CD4-positive, alpha-beta T cell treated with Interleukin-17A for 4 hours (primary cell): ENCODE data around the gene LIMK2.
"Not testable (repeated sequence)": the region's sequence is repeated elsewhere in the genome, so short reads cannot be mapped to it uniquely, and the experiment has no call there.

Source experiments
- DNase-seq: peaks from one replicate; pipeline ENCODE4 v3.0.0-alpha.2; 2020; ENCODE audit warnings: mixed read lengths

Gene LIMK2

DNA sequence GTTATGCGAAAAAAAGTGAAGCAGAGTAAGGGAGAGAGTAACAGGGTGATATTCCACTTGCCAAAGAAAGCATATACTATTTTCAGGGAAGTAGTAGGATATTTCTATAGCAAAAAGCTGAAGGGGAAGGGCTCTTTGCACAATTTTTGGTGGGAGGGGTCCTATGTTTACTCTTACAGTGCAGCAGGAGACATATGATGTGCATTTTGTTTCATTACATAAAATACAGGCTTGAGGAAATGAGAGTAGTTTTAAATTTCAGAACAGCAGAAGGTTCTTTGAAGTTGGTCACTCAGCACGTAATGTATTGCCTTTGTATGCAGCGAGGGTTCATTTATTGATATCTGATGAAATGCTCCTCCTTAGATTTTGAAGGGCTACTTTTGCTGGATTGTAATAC, 83.3 kb downstream of the LIMK2 start:
- no peak for DNase-seq

DNA sequence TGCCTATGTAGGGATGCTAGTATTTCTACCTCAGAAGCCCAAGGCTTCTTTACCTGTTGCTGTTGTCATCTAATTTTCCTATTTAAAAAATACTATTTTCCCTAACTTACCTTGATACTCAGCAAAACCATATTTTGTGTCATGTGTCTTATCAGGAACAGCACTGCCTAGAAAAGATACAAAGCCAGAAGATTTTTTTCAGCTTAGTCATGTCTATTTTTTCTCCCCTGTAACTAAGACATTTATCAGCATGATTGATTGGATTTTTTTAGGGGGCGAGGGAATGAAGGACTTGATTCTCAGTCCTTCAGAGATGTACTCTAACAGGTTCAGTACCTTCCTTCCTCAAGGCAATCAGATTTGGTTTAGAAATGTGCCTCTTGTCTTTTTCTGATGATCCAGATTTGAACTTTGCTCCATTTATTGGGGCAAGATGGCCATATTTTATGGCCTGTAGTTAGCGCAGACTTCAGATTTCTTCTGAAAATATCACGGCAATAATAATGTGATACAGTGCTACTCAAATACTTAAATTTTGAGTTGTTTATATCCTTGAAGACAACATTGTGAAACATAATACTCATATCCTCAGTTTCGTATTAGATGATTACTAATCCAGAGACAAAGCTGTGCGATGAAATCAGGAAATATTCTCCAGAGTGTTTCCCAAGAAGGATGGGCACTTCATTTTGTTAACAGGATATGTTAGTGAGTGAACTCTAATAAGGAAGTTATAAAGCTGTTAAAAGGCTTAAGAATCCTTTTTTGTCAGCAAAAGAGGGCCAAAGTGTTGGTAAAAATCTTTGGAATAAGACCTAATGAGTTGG, 83.9 kb downstream of the LIMK2 start:
- DNase-seq: no peak

DNA sequence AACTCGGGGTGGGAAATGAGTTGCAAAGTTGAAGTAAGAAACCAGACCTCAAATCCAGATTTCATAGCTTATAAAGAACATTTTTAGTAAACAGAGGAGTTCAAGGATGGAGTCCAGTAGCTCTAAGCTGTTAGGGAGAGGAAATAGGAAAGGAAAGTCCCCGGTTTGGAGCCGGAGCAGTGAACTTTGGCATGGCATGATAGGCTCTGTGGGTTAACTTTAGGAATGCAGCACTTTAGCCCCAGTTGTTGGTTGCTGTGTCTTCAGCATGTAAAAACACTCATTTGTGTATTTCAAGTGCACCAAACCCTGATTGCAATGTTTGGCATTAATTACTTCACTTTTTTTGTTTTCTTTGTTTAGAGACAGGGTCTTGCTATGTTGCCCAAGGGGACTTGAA, 88.8 kb downstream of the LIMK2 start:
- no peak for DNase-seq

DNA sequence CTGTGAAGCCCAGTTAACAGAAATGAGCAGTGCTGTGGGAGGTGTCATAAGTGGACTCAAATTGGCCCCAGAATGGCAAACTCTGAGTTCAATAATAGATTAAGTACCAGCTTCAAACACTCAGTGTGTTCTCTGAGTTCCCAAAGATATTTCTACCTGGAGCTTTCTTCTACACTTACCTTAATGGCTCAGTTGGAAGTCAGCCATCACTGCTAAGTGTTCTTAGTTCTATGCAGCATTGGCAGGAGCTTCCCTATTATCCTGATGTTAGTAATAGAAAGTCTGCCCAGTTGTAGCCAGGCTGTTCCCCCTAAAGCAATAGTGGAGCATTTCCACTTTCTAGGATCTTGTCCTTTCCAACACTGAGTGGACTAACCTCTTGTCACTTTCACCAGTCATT, 89.9 kb downstream of the LIMK2 start:
- no peak for DNase-seq

DNA sequence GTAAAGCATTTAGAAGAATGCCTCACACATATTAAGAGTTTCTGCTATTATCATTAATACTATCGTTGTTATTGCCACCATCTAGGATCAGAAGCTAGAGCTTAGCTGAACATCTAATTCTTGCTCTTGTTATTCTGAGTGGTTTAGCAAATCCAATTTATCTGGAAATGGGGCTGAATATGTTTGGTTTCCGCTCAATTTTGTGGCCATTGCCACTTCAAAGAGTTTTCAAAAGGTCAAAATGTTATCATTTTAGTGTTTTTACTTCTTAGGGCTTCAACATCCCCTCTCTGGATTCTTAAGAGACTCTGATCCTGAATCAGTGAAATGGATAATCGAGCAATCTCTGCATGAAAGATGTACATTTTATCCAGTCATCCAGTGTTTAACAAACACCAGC, 90.4 kb downstream of the LIMK2 start:
- no peak for DNase-seq

DNA sequence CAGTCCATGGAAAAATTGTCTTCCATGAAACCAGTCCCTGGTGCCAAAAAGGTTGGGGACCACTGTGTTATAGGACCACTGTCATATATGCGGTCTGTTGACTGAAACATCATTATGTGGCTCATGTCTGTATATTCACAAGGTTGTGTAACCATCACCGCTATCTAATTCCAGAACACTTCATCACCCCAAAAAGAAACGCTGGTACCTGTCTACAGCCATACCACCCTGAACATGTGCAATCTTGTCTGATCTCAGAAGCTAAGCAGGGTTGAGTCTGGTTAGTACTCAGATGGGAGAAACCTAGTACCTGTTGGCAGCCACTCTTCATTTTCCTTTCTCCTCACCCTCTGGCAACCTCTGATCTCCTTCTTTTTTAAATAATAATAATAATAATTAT, 93.1 kb downstream of the LIMK2 start:
- no peak for DNase-seq

DNA sequence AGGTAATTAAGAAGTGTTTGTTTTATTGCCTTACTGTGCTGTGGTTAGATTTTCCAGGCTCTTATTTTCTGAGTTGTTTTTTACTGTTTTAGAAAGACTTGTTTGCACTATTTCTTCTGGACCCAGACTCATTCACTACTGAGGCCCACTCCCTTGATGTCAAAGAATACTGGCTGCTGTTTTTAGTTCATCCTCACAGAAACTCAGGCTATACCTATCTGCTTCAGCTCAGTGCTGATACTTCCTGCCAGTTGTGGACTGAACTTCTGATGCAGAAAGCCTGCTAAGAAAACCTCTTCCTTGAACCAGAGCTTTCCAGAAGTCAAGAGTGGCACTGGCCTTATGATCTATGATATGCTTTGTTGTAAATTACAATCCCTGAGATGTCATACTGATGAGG, 96.1 kb downstream of the LIMK2 start:
- DNase-seq: peak; percentile 25

DNA sequence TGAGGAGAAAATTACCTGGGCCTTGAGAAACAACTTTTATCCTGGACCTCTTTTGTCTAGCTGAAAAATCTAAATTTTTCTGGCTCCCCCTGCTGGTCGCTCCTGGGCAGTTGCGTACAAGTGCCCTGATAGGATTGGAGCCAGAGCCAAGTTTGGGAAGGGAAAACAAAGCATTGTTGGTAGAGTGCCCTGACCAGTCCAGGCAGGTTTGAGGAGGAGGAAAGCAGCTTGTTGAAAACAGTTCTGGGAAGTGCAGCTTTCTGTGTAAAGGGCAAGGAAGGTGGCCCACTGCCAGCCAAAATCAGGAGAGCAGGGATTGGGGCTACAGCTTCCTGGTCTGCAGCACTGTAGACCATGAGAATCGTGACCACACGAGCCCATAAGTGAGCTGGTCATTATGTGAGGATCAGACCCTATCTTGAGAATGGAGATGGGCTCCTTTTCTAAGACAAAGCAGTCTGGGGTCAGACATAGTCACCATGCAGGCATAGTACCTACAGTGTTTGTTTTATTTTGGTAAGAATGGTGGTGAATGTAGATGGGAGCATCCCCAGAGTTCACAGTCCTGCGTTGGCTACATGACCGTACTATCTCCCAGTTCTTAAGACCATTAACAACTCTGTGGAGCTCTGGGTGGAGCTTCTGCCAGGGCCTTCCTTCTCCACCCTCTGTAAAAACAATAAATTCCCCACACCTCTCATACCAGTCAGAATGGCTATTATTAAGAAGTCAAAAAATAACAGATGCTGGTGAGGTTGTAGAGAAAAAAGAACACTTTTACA, 101.5 kb downstream of the LIMK2 start:
- peak; percentile 85 for DNase-seq

DNA sequence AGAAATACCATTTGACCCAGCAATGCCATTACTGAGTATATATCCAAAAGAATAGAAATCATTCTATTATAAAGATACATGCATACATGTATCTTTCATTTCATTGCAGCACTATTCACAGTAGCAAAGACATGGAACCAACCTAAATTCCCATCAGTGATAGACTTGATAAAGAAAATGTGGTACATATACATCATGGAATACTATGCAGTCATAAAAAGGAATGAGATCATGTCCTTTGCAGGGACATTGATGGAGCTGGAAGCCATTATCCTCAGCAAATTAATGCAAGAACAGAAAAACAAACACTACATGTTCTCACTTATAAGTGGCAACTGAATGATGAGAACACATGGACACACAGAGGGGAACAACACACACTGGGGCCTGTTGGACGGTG, 102.1 kb downstream of the LIMK2 start:
- DNase-seq: not testable (repeated sequence)

DNA sequence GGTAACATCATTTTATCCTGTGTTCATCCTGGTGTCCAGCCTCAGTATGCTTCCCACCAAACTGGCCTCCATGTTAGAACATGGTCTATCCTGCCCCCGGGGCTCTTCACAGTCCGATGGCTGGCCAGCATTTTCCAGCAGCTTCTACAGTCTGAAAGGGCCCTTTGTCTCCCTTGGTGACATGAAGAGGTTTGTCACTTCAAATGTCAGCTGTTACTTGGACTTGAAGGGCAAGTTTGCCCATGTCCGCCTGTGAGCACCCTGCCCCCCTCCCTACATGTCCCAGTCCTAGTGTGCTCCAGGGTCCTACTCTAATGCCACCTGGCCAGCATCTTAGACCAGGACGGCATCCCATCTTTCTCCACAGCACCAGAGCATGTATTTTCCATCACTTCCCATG, 109.3 kb downstream of the LIMK2 start:
- DNase-seq: no peak

DNA sequence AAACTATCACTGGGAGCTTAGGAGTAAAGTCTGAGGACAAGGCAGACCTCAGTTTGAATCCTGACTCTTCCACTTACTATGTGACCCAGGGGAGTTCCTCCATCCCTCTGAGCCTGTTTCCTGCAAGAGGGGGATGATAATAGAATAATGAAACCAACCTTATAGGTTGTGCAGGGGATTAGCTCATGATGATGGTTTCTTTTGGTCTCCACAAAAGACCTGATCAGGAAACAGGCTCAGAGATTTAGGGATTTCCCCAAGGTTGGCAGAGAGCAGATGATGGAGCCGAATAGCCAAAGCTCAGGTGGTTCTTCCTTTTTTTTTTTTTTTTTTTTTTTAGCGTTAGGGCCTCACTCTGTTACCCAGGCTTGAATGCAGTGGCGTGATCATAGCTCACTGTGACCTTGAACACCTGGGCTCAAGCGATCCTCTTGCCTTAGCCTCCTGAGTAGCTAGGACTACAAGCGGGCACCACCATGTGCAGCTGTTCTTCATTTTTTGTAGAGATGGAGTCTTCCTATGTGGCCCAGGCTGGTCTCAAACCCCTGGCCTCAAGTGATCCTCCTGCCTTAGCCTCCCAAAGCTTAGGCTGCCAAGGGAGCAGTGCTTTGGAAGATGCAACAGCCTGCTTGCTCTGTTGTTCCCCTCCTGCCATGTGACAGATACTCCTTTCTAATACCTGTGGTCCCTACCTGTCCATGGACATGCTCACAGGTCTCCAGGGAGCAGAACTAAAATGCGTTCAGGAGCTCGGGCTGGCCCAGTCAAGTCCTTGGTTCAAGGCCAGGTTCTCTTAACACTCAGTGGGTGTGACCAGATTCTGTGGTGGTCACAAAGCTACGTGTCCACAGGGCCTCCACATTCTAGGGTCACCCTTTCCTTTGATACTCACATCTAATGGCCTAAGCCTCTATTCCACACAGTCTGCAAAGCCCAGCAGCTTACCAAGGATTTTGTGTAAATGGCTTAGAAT, 111.8 kb downstream of the LIMK2 start:
- DNase-seq: no peak

DNA sequence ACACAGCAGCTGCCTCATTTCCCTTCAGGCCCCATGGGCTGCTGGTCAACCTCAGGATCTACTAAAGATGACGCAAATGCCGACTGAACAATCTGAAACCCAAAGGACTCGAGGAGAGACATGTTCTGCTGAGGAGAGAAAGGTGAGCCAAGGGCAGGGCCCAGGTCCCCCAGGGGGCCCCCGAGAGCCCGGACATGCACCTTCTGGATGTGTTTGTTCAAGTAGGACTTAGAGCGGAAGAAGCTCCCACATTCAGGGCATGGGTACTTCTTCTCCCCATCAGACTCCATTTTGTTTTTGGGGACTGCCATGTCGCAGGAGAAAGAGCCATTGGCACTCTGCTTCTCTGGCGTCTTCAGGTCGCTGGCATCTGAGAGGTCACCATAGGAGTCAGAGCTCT, 114.8 kb downstream of the LIMK2 start:
- no peak for DNase-seq

DNA sequence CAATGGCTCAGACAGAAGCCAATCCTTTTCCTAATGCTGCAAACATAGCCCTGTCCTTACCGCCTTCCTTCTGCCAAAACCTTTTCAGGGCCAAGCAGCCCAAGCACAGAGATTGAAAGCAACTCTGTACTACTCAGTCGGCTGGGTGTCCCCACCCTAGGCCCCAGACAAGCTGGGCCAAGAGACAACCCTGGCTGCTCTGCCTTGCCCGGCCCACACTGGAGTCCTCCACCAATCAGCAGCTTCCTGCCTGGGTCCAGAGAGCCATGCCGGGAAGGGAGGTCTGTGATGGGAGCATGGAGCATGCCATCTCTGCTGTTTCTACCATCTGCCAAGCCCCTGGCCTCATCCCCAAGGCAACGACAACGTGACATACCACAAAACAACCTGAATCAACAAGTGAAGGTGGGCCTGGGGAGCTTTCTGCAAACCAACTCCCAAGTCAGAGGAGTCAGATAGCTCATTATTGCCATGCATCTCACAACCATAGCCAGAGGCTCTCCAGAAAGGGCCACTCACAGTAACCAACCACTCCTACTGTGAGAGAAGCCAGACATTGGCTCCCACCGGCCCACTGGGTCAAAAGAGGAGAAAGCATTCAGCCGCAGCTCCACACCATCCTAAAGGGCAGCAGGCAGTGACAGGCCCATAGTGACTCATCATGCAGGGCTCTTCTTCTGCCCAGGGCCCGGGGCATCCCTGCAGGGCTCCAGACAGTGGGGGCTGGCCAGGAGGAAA, 115.9 kb downstream of the LIMK2 start:
- no peak for DNase-seq

DNA sequence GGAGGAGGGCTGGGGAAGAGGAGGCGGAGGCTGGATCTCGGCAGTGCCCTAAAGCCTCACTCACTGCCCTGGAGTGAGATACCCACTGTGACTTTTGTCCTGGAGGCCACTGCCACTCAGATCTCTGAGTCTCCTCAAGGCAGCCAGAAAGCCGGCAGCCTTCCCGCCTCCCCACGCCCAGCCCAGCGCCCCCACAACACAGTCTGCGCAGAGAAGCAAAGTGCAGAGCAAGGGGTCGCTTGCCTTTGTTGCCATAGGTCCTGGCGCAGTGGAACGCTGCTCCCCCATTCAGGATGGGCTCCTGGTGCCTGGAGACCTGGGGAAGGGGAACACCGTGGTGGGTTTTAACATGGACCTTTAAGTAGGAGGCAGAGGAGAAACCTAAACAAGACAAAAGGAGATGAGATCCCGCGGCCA, 116.5 kb downstream of the LIMK2 start:
- DNase-seq: no peak

DNA sequence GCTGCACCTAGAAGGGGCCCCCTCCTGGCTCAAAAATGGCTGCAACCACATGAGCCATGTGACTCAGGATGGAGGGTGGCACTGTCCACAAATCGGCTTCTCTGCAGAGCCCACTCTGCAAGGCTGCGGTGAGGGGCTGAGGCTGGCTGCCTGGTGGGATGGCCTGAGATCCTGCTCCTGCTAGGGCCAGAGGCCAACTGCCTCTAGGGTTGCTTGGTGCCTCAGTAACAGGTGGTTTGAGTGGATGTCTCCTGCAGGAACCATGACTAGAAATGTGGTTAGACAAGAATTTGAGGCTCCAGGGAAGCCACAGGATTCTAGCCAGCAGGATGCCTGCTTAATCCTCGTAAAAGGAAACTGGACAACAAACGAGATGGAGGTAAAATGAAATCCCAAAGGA, 116.9 kb downstream of the LIMK2 start:
- DNase-seq: no peak
